Mesenchymal stem cell (in vitro differentiated cells and primary cell): ENCODE measurements around the gene SLC10A1. TPM values are rescaled to one million over a fixed set of nuclear protein-coding genes. Genes with fewer than 3 reads are reported as not detected.
A peak's percentile ranks its signal among the peaks of the same experiment; 100 is the strongest.

Source experiments
- DNase-seq: peaks from one replicate; pipeline ENCODE4 v3.0.0-alpha.2; 2013
- H2AFZ ChIP-seq: one replicate; pipeline ENCODE4 v1.6.1; 2013; ENCODE audit warnings: low read depth, mild to moderate bottlenecking, control low read depth, inconsistent platforms, low read length, moderate library complexity
- H2AK5ac ChIP-seq: 2 replicates; pipeline ENCODE4 v1.6.1; 2013; ENCODE audit warnings: low read length, moderate library complexity, mild to moderate bottlenecking, inconsistent platforms; ENCODE audit not compliant: severe bottlenecking
- H2BK120ac ChIP-seq: one replicate; pipeline ENCODE4 v1.6.1; 2013; ENCODE audit warnings: low read depth, mild to moderate bottlenecking, inconsistent platforms, low read length, moderate library complexity
- H2BK12ac ChIP-seq, 2 experiments: one replicate each; pipeline ENCODE4 v1.6.1; 2013; ENCODE audit warnings: inconsistent platforms in 2 of 2, low read length in 2 of 2, mild to moderate bottlenecking in 2 of 2, moderate library complexity in 2 of 2, control low read depth in 1 of 2
- H2BK15ac ChIP-seq: one replicate; pipeline ENCODE4 v1.6.1; 2013; ENCODE audit warnings: mild to moderate bottlenecking, low read depth, inconsistent platforms; ENCODE audit not compliant: poor library complexity, severe bottlenecking
- H2BK5ac ChIP-seq: 2 replicates; pipeline ENCODE4 v1.6.1; 2013; ENCODE audit warnings: low read depth, mild to moderate bottlenecking, low read length, control low read depth, inconsistent platforms; ENCODE audit not compliant: poor library complexity, severe bottlenecking
- H3K14ac ChIP-seq, 2 experiments: one replicate each; pipeline ENCODE4 v1.6.1; 2013; ENCODE audit warnings: inconsistent platforms in 2 of 2, low read length in 2 of 2, control low read depth in 1 of 2, mild to moderate bottlenecking in 1 of 2, moderate library complexity in 1 of 2
- H3K18ac ChIP-seq, 2 experiments: one replicate each; pipeline ENCODE4 v1.6.1; 2013; ENCODE audit warnings: inconsistent platforms in 2 of 2, low read length in 2 of 2, control low read depth in 1 of 2, low read depth in 1 of 2, mild to moderate bottlenecking in 1 of 2
- H3K23ac ChIP-seq, 2 experiments: one replicate each; pipeline ENCODE4 v1.6.1; 2013; ENCODE audit warnings: inconsistent platforms in 2 of 2, low read length in 2 of 2, mild to moderate bottlenecking in 2 of 2, moderate library complexity in 2 of 2, control low read depth in 1 of 2
- H3K27ac ChIP-seq: 2 replicates; pipeline ENCODE4 v1.5.1; 2013; ENCODE audit warnings: mild to moderate bottlenecking, moderate library complexity, low read length, control low read depth, inconsistent platforms; ENCODE audit not compliant: poor library complexity, severe bottlenecking
- H3K27me3 ChIP-seq, 2 experiments: 2 replicates each; pipeline versions ENCODE4 v1.6.1 to v1.7.0; 2013; ENCODE audit warnings: low read length in 2 of 2, mild to moderate bottlenecking in 2 of 2, moderate library complexity in 2 of 2, control low read depth in 1 of 2, inconsistent platforms in 1 of 2; ENCODE audit not compliant: control insufficient read depth in 1 of 2, insufficient read depth in 1 of 2
- H3K36me3 ChIP-seq, 2 experiments: 2 replicates each; pipeline versions ENCODE4 v1.6.1 to v1.7.0; 2013; ENCODE audit warnings: low read length in 2 of 2, control low read depth in 1 of 2, inconsistent platforms in 1 of 2, low read depth in 1 of 2, mild to moderate bottlenecking in 1 of 2; ENCODE audit not compliant: insufficient read depth in 2 of 2, control insufficient read depth in 1 of 2
- H3K4ac ChIP-seq, 2 experiments: one replicate each; pipeline ENCODE4 v1.6.1; 2013; ENCODE audit warnings: inconsistent platforms in 2 of 2, low read length in 2 of 2, mild to moderate bottlenecking in 2 of 2, moderate library complexity in 2 of 2, control low read depth in 1 of 2, low read depth in 1 of 2
- H3K4me1 ChIP-seq: 2 replicates; pipeline ENCODE4 v1.6.1; 2013; ENCODE audit warnings: low read depth, low read length, control low read depth; ENCODE audit not compliant: control insufficient read depth, insufficient read depth
- H3K4me2 ChIP-seq: 2 replicates; pipeline ENCODE4 v1.6.1; 2013; ENCODE audit warnings: low read length, mild to moderate bottlenecking, inconsistent platforms; ENCODE audit not compliant: poor library complexity, severe bottlenecking
- H3K4me3 ChIP-seq, 2 experiments: 2 replicates each; pipeline versions ENCODE4 v1.5.1 to v1.7.0; 2013; ENCODE audit warnings: low read length in 2 of 2, mild to moderate bottlenecking in 2 of 2, control low read depth in 1 of 2, low read depth in 1 of 2; ENCODE audit not compliant: insufficient read depth in 1 of 2
- H3K79me1 ChIP-seq: replicated peaks from 2 replicates; pipeline ENCODE4 v1.6.1; 2013; ENCODE audit warnings: mild to moderate bottlenecking, control low read depth, low read length, inconsistent platforms; ENCODE audit not compliant: poor library complexity, severe bottlenecking
- H3K9ac ChIP-seq: 2 replicates; pipeline ENCODE4 v1.7.0; 2013; ENCODE audit warnings: mild to moderate bottlenecking, low read length, moderate library complexity
- H3K9me3 ChIP-seq: 2 replicates; pipeline ENCODE4 v1.7.0; 2013; ENCODE audit warnings: mild to moderate bottlenecking, low read length; ENCODE audit not compliant: control insufficient read depth
- H4K8ac ChIP-seq: one replicate; pipeline ENCODE4 v1.6.1; 2013; ENCODE audit warnings: inconsistent platforms, mild to moderate bottlenecking, low read length, moderate library complexity
- H4K91ac ChIP-seq: one replicate; pipeline ENCODE4 v1.6.1; 2013; ENCODE audit warnings: mild to moderate bottlenecking, low read length, inconsistent platforms
- WGBS: methylation state at CpG from one replicate; pipeline ENCODE4 v1.1.7; 2013; ENCODE audit warnings: mixed read lengths; 5-methylcytosine and 5-hydroxymethylcytosine counted together
- small RNA-seq: library from polyadenylated mRNA; stranded (forward); fragments of <200 nt; extraction: miRNeasy Mini kit (QIAGEN cat#:217004); gene quantifications from one replicate; pipeline ENCODE3, GENCODE V24; 2013; ENCODE audit warnings: low read depth

The SLC10A1 gene

DNA sequence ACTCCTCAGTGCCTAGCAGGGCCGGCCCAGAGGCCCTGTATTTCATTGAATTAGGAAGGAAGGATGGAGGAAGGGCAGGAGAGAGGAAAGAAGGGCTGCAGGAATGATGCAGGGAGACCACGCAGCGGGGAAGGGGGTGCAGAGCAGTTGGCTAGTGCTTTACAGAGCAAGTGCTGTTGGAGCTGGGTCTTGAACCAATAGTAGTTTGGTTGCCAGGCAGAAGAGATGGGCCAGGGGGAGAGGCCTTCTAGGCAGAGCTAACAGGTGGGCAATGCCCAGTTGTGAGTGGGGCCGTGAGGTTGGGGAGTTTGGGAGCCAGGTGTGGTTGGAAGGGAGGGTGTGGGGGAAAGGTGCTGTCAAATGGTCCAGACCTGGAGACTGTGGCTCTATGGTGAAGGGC lies 69.2 kb downstream of the SLC10A1 start:
- H2BK12ac ChIP-seq, result no peak overlapping the region
- no peak overlapping the region for H2AK5ac ChIP-seq
- H3K9me3 ChIP-seq, result no peaks in the 10 kb centered on the region
- H3K9ac ChIP-seq, result no peak overlapping the region
- WGBS, result 93% methylated on average over 4 of the region's 4 CpGs
- no peak overlapping the region for H3K18ac ChIP-seq
- no peak overlapping the region for H3K4me3 ChIP-seq
- H4K8ac ChIP-seq, result peak overlapping the region; percentile 19
- no peak overlapping the region for H4K91ac ChIP-seq
- no peak overlapping the region for H2BK120ac ChIP-seq
- no peak overlapping the region for H3K4ac ChIP-seq
- H3K79me1 ChIP-seq, result no peaks in the 10 kb centered on the region
- no peak overlapping the region for H3K14ac ChIP-seq
- no peak overlapping the region for H2AFZ ChIP-seq
- no peak overlapping the region for H3K4me2 ChIP-seq
- no peak overlapping the region for H3K23ac ChIP-seq
- no peak overlapping the region for H2BK15ac ChIP-seq
- peaks cover 0 to 3% of the 10 kb centered on the region in 2 experiments for H3K36me3 ChIP-seq
- peaks cover 3% of the 10 kb centered on the region for H3K4me1 ChIP-seq
- H2BK5ac ChIP-seq, result no peak overlapping the region
- no peak overlapping the region for H3K27ac ChIP-seq
- H3K27me3 ChIP-seq, result peaks cover 0 to 5% of the 10 kb centered on the region in 2 experiments
- DNase-seq, result no peak

- Histone ChIP-seq H2AFZ (peak overlapping the region; percentile 51), H4K91ac (peak overlapping the region; percentile 18), H3K27me3 (peaks cover 0 to 5% of the 10 kb centered on the region in 2 experiments), H2BK120ac (no peak overlapping the region), H3K4me3 (peak overlapping the region; percentile 20 to 74), H3K4me1 (peaks cover 3% of the 10 kb centered on the region), H3K23ac (no peak overlapping the region), H3K79me1 (no peaks in the 10 kb centered on the region), H3K4me2 (peak overlapping the region; percentile 66), H2BK5ac (no peak overlapping the region), H3K27ac (no peak overlapping the region), H2AK5ac (no peak overlapping the region), H2BK12ac (no peak overlapping the region), H2BK15ac (no peak overlapping the region), H3K9me3 (no peaks in the 10 kb centered on the region), H3K14ac (no peak overlapping the region), H3K18ac (peak overlapping the region; percentile 31 to 52), H3K36me3 (peaks cover 0 to 3% of the 10 kb centered on the region in 2 experiments), H3K4ac (peak overlapping the region in 1 of 2 experiments; percentile 68), H4K8ac (peak overlapping the region; percentile 79), H3K9ac (peak overlapping the region; percentile 86)
- 20% methylated on average over 46 of the region's 51 CpGs for WGBS
- DNase-seq, result peak; percentile 70
Observed at GRCh38 chr14:69726761-69727511, 70.1 kb downstream of the SLC10A1 start.

Small RNA genes within 50 kb of the gene (small RNA-seq; reads per million reads assigned to genes)
- not detected for gene RF00614
